Mucosa of rectum (tissue), 2 donors: ENCODE data around the gene RAD54L2.

ENCODE experiments used
- H3K27ac ChIP-seq, 2 donors: one replicate each; pipeline ENCODE4 v1.7.0; 2013; ENCODE audit warnings: inconsistent platforms in 2 of 2, low read depth in 2 of 2, low read length in 2 of 2
- H3K27me3 ChIP-seq, 2 donors: one replicate each; pipeline ENCODE4 v1.7.0; 2013; ENCODE audit warnings: low read length in 2 of 2; ENCODE audit not compliant: control insufficient read depth in 2 of 2, insufficient read depth in 2 of 2
- H3K36me3 ChIP-seq, 2 donors: one replicate each; pipeline ENCODE4 v1.7.0; 2013; ENCODE audit warnings: low read length in 2 of 2; ENCODE audit not compliant: control insufficient read depth in 2 of 2, insufficient read depth in 2 of 2
- H3K4me1 ChIP-seq, 2 donors: one replicate each; pipeline ENCODE4 v1.7.0; 2013; ENCODE audit warnings: low read length in 2 of 2, mild to moderate bottlenecking in 1 of 2; ENCODE audit not compliant: control insufficient read depth in 2 of 2, insufficient read depth in 2 of 2
- H3K4me3 ChIP-seq, 2 donors: one replicate each; pipeline ENCODE4 v1.7.0; 2013; ENCODE audit warnings: low read length in 2 of 2
- H3K9ac ChIP-seq, 2 donors: one replicate each; pipeline ENCODE4 v1.7.0; 2013; ENCODE audit warnings: low read length in 2 of 2, low read depth in 1 of 2, mild to moderate bottlenecking in 1 of 2
- H3K9me3 ChIP-seq, 2 donors: one replicate each; pipeline ENCODE4 v1.7.0; 2013; ENCODE audit warnings: low read length in 2 of 2; ENCODE audit not compliant: control insufficient read depth in 2 of 2
- donor health status: healthy.
- donor health status: Normal muscosa, but diverticular disease.

Gene RAD54L2, protein sequence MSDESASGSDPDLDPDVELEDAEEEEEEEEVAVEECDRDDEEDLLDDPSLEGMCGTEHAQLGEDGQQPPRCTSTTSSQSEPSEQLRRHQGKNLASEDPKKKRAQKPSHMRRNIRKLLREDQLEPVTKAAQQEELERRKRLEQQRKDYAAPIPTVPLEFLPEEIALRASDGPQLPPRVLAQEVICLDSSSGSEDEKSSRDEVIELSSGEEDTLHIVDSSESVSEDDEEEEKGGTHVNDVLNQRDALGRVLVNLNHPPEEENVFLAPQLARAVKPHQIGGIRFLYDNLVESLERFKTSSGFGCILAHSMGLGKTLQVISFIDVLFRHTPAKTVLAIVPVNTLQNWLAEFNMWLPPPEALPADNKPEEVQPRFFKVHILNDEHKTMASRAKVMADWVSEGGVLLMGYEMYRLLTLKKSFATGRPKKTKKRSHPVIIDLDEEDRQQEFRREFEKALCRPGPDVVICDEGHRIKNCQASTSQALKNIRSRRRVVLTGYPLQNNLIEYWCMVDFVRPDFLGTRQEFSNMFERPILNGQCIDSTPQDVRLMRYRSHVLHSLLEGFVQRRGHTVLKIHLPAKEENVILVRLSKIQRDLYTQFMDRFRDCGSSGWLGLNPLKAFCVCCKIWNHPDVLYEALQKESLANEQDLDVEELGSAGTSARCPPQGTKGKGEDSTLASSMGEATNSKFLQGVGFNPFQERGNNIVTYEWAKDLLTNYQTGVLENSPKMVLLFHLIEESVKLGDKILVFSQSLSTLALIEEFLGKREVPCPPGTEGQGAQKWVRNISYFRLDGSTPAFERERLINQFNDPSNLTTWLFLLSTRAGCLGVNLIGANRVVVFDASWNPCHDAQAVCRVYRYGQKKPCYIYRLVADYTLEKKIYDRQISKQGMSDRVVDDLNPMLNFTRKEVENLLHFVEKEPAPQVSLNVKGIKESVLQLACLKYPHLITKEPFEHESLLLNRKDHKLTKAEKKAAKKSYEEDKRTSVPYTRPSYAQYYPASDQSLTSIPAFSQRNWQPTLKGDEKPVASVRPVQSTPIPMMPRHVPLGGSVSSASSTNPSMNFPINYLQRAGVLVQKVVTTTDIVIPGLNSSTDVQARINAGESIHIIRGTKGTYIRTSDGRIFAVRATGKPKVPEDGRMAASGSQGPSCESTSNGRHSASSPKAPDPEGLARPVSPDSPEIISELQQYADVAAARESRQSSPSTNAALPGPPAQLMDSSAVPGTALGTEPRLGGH (N-terminal part only)

DNA sequence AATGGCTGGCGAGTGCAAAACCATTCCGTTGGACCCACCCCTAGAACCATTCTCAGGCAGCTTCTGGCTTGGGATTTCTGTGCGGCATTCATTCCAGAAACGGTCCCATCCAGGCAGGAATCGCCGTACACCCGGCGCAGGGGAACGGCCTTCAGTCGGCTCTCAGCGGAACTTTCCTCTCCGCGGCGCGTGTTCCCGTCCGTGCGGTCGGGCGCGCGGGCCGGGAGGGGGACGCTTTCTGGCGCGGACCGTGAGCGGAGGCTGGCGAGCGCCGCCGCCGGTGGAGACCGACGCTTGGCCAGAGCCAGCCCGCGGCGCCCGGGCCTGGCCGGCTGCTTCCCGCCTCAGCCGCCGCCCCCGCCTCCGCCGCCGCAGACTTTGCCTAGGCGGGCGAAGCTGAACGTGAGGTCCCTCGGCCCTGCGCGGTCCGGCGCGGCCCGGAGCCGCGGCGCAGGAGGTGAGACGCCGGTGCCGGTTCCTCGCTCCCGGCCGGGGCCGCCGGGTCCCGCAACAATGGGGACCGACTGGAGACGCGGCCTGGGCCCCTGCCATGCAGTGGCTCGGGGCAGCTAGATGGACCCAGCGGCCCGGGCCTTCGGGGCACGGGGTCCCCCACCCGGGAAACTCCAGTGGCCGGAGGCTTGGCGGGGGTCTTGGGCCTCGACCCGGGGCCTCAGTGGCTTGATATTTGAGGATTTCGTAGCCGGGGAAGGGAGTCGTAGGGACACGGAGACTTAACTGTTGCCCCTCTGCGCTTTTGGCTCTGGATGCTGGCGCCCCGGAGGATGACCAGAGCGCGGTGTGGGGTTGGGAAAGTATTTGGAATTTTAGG, at the start of gene RAD54L2:
RAD54L2 (plus strand) TSS at position 261 of the 832 bp plus-strand sequence. CDS start 51,702 bp downstream, outside the sequence.
- H3K36me3 ChIP-seq, result peaks cover 3 to 4% of the 10 kb centered on the region in 2 donors
- peak within 1 kb of the TSS; percentile 79 to 90 for H3K4me3 ChIP-seq
- peaks cover 11 to 14% of the 10 kb centered on the region in 2 donors for H3K4me1 ChIP-seq
- no peaks in the 10 kb centered on the region for H3K9me3 ChIP-seq
- H3K27me3 ChIP-seq, result no peaks in the 10 kb centered on the region
- peak within 1 kb of the TSS; percentile 63 to 76 for H3K27ac ChIP-seq
- H3K9ac ChIP-seq, result peak within 1 kb of the TSS; percentile 78 to 93

DNA sequence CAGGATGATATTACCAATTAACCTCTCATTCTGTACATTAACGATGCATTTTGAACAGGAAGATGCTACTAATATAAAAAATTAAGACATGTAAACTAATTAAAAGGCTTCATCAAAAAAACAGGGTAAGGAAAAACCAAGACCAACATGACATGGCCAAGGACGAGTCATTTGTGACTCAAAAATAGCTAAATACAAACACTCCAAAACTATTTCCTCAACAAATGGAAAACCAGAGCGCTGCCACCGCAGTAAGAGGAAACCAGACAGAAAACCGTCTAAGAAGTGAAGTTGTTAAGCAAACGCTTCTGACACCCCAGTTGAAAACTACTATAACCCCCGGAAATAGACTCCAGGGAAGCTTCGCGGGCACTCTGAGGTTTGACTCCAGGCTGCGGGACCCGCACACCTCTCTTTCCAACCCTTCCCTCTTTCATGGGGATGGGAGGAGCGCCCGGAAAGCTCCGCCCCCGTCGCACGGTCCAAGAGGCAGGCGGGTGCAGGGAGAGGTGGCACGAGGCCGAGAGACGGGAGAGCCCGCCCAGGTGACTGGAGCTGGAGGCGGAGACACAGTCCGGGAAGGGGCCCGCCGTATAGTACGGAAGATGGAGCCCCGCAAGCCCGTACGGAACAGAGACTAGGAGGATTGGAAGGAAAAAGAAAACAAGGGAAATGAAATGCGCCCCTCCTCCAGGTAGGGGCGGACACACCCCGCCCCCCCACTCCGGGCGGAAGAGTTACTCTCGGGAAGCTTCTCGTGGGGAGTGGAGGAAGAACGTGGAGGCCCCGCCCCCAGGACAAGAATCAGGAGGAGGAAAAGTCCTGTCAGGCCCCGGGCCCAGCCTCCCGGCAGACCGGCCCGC, 39.4 kb upstream of the RAD54L2 start:
- Histone ChIP-seq H3K27ac (peak overlapping the region; percentile 98 to 99), H3K27me3 (no peaks in the 10 kb centered on the region), H3K9ac (peak overlapping the region; percentile 83), H3K4me1 (peaks cover 8% of the 10 kb centered on the region in 2 donors), H3K36me3 (no peaks in the 10 kb centered on the region), H3K4me3 (peak overlapping the region; percentile 82 to 95), H3K9me3 (no peaks in the 10 kb centered on the region)

DNA sequence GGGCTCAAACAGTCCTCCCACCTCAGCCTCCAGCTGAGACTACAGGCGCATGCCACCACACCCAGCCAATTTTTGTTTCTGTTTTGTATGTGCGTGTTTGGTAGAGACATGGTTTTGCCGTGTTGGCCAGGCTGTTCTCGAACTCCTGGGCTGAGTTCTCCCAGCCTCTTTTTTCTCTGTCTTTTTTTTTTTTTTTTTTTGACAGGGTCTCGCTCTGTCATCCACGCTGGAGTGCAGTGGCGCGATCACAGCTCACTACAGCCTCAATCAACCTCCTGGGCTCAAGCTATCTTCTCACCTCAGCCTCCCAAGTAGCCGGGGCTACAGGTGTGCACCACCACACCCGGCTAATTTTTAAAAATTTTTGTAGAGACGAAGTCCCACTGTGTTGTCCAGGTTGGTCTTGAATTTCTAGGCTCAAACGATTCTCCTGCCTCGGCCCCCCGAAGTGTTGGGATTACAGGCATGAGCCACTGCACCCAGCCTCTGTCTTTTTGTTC, 37.8 kb upstream of the RAD54L2 start:
- Histone ChIP-seq H3K27ac (peak overlapping the region; percentile 84 to 86), H3K27me3 (no peaks in the 10 kb centered on the region), H3K9ac (peak overlapping the region; percentile 72 to 74), H3K36me3 (no peaks in the 10 kb centered on the region), H3K4me1 (peaks cover 8% of the 10 kb centered on the region in 2 donors), H3K9me3 (no peaks in the 10 kb centered on the region), H3K4me3 (peak overlapping the region; percentile 59 to 72)

DNA sequence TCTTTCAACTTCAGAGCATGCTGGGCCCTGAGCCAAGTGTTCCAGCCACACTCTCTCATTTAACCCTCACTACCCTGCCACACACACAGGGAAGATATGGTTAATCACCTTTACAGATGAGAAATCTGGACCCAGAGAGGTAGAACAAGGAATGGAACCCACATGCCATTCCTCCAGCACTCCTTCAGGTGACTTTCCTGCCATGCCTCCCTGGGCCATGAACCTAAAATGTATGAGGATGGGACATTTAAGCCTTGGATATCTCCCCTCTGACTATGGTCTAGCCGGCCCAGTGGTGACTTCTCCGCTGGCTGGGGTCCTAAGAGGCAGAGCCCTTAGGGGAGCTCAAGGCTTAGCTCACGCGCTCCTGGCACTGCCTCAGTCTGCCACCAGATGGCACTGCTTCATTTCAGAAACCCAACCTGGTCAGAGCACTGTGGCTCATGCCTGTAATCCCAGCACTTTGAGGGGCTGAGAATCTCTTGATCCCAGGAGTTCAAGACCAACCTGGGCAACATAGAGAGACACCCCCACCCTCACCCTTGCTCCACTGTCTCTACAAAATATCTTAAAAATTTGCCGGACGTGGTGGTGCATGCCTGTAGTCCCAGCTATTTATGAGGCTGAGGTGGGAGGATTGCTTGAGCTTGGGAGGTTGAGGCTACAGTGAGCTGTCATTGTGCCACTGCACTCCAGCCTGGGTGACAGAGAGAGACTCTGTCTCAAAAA, 36.5 kb upstream of the RAD54L2 start:
- Histone ChIP-seq H3K9me3 (no peaks in the 10 kb centered on the region), H3K9ac (no peak overlapping the region), H3K27me3 (no peaks in the 10 kb centered on the region), H3K4me1 (peaks cover 8% of the 10 kb centered on the region in 2 donors), H3K4me3 (no peak overlapping the region), H3K27ac (no peak overlapping the region), H3K36me3 (no peaks in the 10 kb centered on the region)

DNA sequence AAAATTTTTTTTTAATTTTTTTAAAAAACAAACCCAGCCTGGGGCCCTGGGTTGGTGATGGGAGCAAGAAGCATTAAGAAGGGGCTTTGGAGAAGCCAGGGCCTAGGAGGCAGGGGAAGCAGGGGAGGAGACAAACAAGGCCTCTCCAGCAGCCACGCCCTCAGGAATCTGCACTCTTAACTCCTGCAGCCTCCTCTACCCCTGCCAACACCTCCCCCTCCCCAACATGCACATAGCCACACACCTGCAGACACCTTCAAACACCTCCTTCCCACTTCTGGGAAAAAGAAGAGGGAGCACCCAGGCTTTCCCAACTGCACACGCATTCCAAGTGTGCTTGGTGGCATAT, 36.0 kb upstream of the RAD54L2 start:
- Histone ChIP-seq H3K4me1 (peaks cover 8% of the 10 kb centered on the region in 2 donors), H3K27ac (no peak overlapping the region), H3K36me3 (no peaks in the 10 kb centered on the region), H3K27me3 (no peaks in the 10 kb centered on the region), H3K9me3 (no peaks in the 10 kb centered on the region), H3K9ac (no peak overlapping the region), H3K4me3 (no peak overlapping the region)

DNA sequence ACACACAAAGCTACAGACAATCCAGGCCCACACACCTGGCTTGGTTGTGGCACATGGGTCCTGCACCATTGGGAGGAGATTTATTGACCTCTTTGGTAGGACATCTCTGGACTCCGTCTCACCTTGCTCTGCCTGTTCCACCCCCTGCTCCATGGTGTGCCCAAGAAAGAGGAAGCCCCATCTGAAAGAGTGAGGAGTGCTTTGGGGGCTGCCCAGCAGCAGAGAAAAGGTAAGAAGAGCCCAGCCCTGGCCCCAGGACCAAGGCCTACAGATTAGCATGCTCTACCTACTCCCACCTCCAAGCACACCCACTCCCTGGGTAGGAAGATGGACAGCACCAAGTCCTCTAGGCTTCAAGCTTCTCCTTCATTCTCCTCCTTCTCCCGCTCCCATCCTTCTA, 35.5 kb upstream of the RAD54L2 start:
- H3K36me3 ChIP-seq, result no peaks in the 10 kb centered on the region
- H3K27me3 ChIP-seq, result no peaks in the 10 kb centered on the region
- no peaks in the 10 kb centered on the region for H3K9me3 ChIP-seq
- H3K9ac ChIP-seq, result no peak overlapping the region
- H3K4me3 ChIP-seq, result no peak overlapping the region
- no peak overlapping the region for H3K27ac ChIP-seq
- H3K4me1 ChIP-seq, result peaks cover 8% of the 10 kb centered on the region in 2 donors

DNA sequence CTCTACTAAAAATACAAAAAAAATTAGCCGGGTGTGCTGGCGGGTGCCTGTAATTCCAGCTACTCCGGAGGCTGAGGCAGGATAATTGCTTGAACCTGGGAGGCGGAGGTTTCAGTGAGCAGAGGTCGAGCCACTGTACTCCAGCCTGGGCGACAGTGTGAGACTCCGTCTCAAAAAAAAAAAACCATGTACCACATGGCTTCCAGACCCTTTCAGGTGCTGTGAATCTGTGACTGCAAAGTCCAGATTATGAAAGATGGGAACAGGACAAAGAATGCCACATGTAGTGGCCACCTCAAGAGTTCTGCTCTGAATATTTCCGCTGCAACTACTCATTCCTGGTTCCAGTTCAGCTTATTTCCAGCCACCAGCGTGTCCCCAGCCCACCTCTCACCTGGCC, 30.3 kb upstream of the RAD54L2 start:
- no peaks in the 10 kb centered on the region for H3K36me3 ChIP-seq
- no peak overlapping the region for H3K9ac ChIP-seq
- no peaks in the 10 kb centered on the region for H3K27me3 ChIP-seq
- no peaks in the 10 kb centered on the region for H3K9me3 ChIP-seq
- H3K4me3 ChIP-seq, result no peak overlapping the region
- no peak overlapping the region for H3K27ac ChIP-seq
- H3K4me1 ChIP-seq, result no peaks in the 10 kb centered on the region

DNA sequence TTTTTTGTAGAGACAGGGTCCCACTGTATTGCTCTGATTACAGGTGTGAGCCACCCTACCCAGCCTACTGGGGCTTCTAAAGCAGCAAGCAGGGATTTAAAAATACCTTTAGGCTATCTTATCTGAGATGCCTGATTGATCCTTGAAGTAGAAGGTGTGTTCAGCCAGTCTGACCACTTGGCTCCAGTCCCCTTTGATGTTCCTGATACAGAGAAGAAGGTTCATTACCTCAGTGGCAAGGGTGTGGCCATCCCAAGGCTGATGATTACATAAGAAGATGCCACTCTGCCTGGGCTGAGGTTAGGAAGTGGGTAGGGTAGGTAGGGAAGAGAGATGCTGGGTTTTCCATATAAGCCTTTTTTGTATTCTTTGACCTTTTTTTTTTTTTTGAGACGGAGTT, 27.5 kb upstream of the RAD54L2 start:
- Histone ChIP-seq H3K4me1 (no peaks in the 10 kb centered on the region), H3K9me3 (no peaks in the 10 kb centered on the region), H3K27ac (no peak overlapping the region), H3K27me3 (no peaks in the 10 kb centered on the region), H3K4me3 (no peak overlapping the region), H3K9ac (no peak overlapping the region), H3K36me3 (no peaks in the 10 kb centered on the region)
